ENCODE measurements around the gene GGA2.
"Not testable (repeated sequence)": the region's sequence is repeated elsewhere in the genome, so short reads cannot be mapped to it uniquely, and the experiment has no call there.

- not testable (repeated sequence) for TF ChIP-seq EP300 (IDR thresholded peaks at IDR 0.05; ENCODE audit: low read depth); CTCF (IDR thresholded peaks at IDR 0.05); POLR2A (IDR thresholded peaks at IDR 0.05); POLR2AphosphoS5 (IDR thresholded peaks at IDR 0.05)
Observed at GRCh38 chr16:23483492-23483891, 26.8 kb downstream of the GGA2 start.
